ENCODE measurements around the gene CCDC178.
A peak's percentile ranks its signal among the peaks of the same experiment; 100 is the strongest.

Gene CCDC178

GRCh38 chr18:33115917-33116316 lies 324.6 kb downstream of the CCDC178 start:
- DNase-seq, result no peak

DNA sequence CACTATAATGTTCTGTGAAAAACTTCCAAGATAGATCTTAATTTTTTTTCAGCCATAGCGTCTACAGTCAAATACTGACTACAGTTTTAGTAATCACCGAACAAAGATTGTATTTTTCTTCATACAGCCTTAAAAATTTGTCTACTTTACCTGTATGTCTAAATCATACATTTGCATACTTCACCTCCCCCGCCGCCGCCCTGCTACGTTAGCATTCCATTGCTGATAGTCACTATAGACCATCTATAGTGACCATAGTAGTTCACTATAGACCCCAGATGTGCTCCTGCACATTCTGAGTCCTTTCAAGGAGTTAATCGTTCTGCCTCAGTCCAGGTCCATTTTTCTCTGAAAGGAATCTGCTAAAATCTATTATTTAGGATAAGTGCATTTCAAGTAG lies 325.0 kb downstream of the CCDC178 start:
- no peak for DNase-seq

DNA sequence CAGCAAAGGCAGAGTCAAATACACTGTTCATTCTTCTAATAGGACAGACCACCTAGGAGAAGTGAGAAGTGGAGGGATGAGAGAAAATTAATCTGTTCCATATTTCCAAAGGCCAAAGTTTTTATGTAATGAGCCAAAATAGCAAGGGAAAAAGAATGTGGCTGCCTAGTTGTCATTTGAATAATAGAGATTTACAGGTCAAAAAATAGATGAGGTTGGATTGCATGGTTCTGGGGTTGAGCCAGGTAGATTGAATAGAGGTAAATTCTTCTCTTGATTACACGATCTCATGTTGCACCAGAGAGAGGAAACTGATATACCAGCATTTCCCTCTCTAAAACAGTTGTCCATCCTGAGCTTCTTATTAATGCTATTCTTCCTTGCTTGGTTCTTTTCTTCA lies 325.8 kb downstream of the CCDC178 start:
- DNase-seq, result peak; percentile 41

DNA sequence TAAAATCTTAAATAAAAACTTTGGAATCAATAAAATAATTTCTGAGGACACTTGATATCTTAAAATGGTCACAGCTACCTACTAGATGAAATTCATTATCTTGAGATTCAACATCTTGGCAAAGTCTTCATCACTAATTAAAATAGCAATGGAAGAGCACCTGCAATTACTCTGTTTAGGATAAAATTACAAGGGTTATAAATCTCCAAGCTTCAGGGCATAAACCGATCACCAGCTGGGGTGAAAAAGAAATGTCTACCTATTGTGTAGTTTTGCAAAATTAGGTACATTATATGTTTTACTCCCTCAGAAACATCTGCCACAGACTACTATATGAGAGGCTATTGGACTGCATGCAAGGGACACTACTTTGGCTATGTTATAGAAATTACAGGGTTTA lies 327.1 kb downstream of the CCDC178 start:
- no peak for DNase-seq

- no peak for DNase-seq
These were observed 333.0 kb downstream of the CCDC178 start for GRCh38 chr18:33107511-33107910.

DNA sequence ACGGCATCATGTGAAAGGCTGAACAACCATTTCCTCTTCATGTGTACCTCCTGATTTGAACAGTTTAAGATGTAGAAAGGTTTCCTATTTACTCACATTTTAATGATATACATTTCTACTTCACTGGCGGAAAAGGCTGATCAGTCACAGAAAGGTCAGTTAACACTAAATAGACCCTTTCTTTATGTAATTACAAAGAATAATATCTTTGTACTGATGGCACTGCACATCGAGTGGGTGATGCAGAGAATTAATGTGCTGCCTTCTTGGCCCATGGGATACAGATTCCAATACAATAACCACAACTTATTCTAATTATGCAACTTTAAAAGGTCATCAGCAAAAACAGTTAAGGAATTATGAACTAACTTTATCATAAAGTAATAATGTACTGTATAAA lies 339.2 kb downstream of the CCDC178 start:
- DNase-seq, result no peak

GRCh38 chr18:33099626-33100025 lies 340.9 kb downstream of the CCDC178 start:
- DNase-seq, result no peak

DNA sequence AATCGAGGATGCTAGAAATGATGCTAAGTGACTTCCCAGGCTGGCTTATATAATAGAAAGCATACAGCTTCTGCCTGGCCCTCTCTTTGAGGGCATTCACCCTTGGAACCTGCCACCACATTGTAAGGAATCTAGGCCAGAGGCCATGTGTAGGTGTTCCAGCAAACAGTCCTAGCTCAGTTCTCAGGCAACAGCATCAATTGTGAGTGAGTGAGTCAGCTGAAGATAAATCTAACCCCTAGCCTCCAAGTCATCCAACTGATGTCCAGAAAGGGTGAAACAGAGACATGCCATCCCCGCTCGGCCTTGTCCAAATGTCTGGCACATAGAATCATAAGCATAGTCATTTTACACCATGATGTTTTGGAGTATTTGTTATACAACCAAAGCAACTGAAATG lies 343.4 kb downstream of the CCDC178 start:
- DNase-seq, result no peak

GRCh38 chr18:33090461-33090860 lies 350.1 kb downstream of the CCDC178 start:
- DNase-seq, result no peak

DNA sequence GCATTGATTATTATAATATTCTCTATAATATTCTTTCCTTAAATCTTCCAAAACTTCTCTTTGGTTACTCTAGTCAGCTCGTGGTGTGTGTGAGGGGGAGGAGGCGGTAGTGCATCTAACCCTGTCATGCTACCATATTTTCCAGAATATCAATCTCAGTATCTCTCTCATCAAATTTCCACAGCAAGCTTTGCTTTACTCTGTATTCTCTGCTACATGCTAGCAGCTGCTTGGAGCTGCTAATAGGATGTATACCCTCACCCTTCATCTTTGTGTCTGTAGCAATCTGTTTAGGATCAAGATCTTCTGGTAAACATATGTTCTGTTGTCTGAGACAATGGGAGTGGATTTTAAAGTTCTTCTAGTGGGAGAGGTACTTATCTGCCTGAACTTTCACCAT lies 363.9 kb downstream of the CCDC178 start:
- no peak for DNase-seq

DNA sequence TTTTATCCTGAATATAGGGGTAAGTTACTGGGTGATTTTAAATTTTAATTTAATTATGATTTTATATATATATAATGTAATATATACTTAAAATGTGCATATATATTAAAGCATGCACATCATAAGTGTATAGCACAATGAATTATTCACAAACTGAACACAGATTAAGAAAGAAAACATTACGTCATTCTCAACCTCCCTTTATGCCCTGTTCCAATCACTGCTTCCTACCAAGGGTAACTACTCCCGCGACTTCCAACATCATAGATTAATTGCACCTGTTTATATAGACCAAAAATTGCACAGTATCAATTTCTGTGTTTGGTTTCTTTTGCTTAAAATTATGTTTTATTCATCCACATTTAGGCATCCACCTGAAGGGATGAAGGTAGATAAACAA lies 366.4 kb downstream of the CCDC178 start:
- DNase-seq, result no peak

GRCh38 chr18:33062834-33063364 lies 377.6 kb downstream of the CCDC178 start:
- DNase-seq, result no peak

DNA sequence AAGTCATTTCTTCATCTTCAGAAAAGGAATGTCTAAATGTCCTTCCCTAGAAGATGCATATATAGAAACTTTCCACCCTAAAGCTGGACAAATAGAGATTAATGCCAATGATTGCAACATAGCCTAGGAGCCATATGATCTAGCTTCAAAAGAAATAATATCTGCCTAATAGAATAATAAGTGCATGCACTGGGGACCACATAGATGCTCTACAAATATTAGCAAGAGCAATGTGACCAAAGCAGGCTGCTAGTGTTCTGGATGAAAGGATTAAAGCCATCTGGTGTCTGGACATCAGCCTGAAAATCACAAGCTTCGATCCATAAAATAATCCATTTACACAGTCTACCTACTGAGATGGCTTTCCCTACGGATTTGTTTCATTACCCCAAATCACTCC lies 387.6 kb downstream of the CCDC178 start:
- no peak for DNase-seq

DNA sequence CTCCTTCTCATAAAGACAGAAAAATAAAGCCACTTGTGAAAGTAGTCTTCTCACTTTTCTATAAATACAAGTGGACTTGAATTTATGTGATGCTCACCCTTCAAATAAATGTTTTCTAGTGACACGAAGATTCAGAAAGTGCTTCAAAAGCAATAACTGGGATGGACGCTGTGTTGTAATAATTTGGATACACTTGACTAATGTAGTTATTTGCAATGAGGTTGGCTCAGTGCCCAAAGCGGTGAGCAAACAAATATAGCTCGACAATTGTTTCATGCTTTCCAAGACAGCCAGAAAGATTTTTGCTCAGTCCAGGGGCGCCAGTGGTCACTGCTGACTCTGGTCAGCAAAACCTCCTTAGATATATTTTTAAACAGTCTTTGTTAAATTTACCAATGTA lies 389.1 kb downstream of the CCDC178 start:
- peak; percentile 61 for DNase-seq

DNA sequence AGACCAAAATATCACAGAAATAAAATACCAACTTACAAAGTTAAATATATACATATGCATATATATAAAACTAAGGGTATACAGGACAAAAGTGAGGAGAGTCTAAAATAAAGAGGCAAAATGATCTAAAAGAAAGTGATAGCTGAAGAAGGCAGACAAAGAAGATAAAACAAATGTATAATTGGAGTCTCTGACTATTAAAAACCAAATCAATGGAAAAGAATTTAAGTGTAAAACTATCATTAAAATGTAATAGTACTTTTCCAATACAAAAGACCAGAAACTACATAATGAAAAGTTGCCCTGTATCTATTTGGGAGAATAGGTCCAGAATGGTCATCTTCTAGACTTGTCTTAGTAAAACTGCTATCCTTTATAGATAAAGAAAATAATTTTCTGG lies 400.3 kb downstream of the CCDC178 start:
- DNase-seq, result no peak

- DNase-seq, result no peak
These were observed 405.6 kb downstream of the CCDC178 start for GRCh38 chr18:33034945-33035344.

DNA sequence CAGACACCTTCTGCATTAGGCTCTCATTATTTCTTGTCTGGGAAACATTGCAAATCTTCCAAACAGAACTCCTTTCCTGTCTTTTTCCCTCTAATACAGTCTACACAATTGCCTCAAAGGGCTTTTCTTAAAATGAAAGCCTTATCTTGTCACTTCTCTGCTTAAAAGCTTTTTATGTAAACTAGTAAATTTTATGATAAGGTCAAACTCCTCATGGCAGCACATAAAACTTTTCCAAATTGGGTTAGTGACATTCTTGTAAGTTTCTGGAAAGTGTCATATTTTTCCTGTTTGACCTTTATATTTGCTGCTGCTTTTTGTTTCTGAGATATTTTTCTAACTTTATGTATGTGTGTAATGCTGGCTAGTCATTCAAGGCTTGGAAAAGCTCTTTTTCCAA lies 406.3 kb downstream of the CCDC178 start:
- no peak for DNase-seq

- DNase-seq, result no peak
These were observed 418.2 kb downstream of the CCDC178 start for GRCh38 chr18:33022370-33022769.

DNA sequence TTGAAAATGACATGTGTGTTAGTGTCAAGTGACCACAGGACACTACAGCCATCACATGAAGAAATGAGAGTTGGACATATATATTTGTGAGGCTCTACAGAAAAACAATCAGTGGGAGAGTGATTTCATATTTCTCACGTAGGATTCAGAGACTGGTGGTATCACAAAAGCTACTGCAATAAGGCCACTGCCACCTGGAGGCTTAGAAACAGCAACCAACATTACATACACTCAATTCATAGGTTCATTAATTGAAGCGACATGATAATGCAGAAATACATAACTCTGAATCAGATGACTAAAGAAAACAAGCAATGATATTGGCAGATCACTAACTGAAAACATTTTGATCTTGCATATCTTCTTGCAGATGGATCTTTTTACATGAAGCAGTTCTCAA lies 419.6 kb downstream of the CCDC178 start:
- DNase-seq, result no peak

DNA sequence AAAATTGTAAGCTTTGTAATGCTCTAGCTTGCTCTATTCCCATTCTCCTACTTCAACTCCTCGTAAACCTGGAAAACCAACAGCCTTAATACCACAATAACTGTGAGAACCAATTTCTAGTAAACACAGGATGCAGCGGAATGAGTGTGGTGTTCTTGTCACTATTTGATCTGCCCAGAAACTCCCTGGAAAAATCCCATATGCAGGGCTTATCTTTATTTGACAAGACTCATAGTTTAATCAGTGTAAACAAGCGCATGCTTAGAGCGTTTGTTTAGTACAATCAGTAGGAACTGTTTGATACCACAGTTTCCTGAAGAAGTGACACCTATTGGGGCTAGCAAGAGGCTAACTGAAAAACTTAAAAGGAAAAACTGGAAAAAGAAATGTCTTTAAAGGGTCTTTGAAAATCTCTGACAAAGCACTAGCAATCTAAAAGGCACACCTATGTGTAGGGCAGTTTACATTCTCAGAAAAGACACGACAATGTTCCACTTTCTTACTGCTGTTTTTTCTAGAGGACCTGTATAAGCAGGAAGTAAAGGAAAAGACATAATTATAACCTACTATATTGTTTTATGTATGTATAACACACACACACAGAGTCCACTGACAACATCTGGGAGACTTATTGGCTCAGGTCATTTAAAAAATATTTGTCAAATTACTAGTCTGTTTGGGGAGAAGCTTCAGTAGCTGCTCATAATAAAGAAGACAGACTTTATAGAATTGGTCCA lies 426.3 kb downstream of the CCDC178 start:
- no peak for DNase-seq

DNA sequence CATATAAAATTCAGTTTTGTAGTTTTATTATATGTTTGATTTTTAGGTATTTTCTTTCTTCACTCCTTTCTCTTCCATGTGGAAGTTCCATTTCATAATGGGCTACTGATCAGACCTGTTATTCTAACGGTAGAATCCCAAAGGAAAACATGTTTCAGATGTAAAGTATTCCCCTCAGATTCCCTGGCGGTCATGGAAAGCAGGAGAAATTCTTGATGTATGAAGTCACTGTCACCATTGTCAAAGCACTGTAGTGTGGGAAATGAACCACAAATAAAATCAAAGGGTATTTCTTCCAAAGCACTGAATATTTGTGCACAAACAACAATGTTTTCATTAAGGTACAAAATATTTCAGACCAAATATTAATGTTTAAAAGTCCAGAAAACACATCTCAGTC lies 430.4 kb downstream of the CCDC178 start:
- DNase-seq, result no peak

GRCh38 chr18:32998921-32999320 lies 441.6 kb downstream of the CCDC178 start:
- DNase-seq, result no peak

DNA sequence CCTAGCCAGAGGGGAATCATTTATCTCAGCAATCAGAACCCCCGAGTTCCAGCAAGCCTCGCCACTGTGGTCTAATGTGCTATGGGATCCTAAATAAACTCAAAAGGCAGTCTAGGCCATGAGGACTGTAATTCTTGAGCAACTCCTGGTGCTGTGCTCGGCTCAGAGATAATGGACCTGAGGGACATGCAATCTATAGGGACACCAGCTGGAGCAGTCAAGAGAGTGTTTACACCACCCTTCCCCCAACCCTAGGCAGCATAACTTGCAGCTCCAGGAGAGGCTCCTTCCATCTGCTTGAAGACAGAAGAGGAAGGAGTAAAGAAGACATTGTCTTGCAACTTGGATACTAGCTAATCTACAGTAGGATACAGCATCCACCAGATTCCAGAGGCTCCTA lies 442.2 kb downstream of the CCDC178 start:
- DNase-seq, result no peak

GRCh38 chr18:32983721-32984120 lies 456.8 kb downstream of the CCDC178 start:
- no peak for DNase-seq

DNA sequence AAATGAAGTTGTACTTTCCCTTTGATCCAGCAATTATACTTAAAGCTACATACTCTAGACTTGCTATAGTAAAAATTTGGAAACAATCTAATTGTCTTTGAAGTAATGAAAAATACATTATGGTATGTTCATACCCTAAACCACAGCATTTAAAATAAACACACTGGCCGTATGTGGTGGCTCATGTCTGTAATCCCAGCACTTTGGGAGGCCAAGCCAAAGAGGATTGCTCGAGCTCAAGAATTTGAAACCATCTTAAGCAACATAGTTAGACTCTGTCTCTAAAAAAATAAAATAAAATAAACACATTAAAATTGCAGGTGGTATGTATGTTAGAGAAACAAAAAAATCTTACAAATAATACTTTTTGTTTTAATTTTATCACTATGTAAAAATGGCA lies 459.6 kb downstream of the CCDC178 start:
- DNase-seq, result no peak
